ENCODE results near the gene EGR2.

The EGR2 gene

DNA sequence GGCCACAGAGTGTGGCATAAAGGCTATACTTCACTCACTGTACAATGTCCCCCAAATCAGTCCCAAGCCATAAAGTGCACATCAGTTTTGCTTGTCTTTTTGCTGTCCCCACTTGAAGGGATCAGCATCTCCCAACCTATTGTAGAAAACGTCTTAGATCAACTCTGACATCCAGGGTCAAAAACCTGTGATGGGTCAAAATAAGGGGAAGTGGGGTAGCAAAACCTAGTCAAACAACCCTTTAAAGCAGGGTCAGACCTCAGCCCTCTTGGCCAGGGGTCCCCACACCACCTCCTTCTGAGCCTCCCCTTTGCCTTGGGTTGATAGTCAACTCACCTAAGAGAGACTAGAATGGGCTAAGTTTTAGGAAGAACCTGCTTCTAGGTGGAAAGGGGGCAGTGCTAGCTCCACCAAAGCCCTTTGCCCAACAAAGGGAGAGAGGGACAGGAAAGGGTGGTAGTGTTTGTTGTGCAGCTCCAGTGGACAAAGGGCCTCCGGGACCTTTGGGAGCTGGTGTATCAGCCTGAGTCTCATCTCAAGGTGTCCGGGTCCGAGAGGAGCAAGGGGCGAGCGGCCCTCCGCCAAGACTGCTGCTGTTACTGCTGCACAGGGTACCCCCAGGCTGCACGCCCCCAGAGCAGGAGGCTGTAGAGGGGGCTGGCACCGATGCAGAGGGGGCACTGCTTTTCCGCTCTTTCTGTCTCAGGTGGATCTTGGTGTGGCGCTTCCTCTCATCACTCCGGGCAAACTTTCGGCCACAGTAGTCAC, 3.3 kb downstream of the EGR2 start:
- Mint-ChIP-seq H3K4me3 (peak overlapping the region; percentile 93), H3K9me3 (no peaks in the 10 kb centered on the region), H3K36me3 (ENCODE audit: low read depth) (peaks cover 69% of the 10 kb centered on the region), H3K27ac (peak overlapping the region; percentile 92), H3K27me3 (no peaks in the 10 kb centered on the region), H3K4me1 (ENCODE audit: low read depth) (peaks cover 72% of the 10 kb centered on the region)

DNA sequence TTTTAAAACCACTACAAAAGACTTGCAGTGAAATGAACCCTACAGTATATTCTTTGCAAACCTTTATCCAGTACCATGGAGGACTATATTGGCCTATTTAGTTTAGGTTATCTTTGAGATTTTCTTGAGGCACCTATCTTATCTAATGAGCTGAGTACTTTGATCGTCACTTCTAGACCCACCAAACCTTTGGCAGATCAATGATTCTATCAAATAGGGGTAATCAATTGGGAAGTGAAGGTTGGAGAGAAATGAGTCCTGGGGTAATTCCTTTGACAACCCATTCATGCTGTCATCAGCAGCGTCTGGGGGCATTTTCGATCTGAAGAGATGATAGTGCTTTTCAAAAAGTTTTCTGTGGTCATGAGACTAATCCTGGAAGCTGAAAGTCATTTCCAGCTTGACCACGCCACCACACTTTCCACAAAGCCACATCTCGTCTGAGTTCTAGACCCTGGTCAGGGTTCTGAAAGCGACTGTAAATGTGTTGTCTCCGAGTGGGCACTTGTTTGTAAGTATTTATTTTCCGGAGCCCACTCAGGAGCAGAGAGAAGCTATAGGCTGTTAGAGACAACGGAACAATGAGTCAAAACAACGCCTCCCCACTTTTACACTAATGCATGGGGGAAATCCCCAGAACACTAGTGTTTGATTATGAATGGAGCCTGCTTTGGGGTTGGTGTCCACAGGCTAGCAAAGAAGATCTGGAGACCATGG, 4.8 kb downstream of the EGR2 start:
- Mint-ChIP-seq H3K4me1 (ENCODE audit: low read depth) (peaks cover 79% of the 10 kb centered on the region), H3K36me3 (ENCODE audit: low read depth) (peaks cover 84% of the 10 kb centered on the region), H3K27me3 (no peaks in the 10 kb centered on the region), H3K9me3 (no peaks in the 10 kb centered on the region), H3K27ac (peak overlapping the region; percentile 92), H3K4me3 (peak overlapping the region; percentile 93)

DNA sequence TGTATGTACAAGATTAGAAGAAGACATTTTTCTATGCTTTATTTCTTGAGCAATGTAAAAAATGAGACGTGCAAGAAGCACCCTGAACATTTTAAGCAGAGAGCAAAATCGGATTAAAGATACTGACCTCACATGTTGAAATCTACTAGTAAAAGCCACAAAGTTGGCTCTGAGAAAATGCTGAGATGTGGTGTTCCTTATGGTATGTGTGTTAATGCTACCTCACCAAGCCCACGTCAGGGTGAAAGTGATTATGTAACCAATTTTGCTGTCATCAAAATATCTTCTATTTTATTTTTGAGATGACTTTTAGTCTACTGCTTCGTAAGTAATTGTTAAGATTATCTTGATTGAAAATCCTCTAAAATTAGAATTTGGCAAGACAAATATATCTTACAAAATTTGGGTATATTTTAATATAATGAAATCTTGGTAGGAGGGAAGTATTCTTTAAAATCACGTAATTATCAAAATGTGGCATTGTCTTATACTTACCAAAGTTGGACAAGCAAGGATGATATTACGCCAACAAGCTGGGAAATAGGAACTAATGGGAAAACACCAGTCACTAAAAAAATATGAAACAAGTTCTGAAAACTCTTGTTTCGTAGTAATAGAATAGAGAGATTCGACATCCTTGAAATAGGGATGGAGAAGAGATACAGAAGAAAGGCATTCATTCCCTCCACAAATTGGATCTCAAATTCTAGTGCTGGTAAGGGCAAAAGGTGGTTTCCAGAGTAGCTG, 5.8 kb downstream of the EGR2 start:
- peak overlapping the region; percentile 93 for H3K4me3 Mint-ChIP-seq
- H3K27ac Mint-ChIP-seq: peak overlapping the region; percentile 92
- H3K36me3 Mint-ChIP-seq (ENCODE audit: low read depth): peaks cover 80% of the 10 kb centered on the region
- no peaks in the 10 kb centered on the region for H3K27me3 Mint-ChIP-seq
- H3K4me1 Mint-ChIP-seq (ENCODE audit: low read depth): peaks cover 83% of the 10 kb centered on the region
- no peaks in the 10 kb centered on the region for H3K9me3 Mint-ChIP-seq

DNA sequence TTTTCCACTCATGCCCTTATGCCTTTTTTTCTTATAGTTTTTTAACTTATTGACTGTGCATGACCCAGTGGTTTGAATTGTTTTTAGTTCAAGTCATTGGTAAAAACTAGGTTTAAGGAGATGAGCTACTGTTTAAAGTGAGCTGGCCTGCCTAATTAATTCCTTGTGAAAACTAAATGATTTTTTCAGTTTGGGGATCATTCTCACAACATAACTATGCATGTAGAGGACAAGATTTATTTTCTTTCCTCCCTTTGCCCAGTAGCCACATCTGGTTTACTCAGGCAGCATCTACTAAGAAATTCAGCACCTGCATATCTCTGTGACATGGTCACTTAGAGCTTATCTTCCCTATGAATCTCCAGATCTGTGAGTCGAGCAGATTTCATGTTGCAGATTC, 9.9 kb downstream of the EGR2 start:
- no peaks in the 10 kb centered on the region for H3K27me3 Mint-ChIP-seq

DNA sequence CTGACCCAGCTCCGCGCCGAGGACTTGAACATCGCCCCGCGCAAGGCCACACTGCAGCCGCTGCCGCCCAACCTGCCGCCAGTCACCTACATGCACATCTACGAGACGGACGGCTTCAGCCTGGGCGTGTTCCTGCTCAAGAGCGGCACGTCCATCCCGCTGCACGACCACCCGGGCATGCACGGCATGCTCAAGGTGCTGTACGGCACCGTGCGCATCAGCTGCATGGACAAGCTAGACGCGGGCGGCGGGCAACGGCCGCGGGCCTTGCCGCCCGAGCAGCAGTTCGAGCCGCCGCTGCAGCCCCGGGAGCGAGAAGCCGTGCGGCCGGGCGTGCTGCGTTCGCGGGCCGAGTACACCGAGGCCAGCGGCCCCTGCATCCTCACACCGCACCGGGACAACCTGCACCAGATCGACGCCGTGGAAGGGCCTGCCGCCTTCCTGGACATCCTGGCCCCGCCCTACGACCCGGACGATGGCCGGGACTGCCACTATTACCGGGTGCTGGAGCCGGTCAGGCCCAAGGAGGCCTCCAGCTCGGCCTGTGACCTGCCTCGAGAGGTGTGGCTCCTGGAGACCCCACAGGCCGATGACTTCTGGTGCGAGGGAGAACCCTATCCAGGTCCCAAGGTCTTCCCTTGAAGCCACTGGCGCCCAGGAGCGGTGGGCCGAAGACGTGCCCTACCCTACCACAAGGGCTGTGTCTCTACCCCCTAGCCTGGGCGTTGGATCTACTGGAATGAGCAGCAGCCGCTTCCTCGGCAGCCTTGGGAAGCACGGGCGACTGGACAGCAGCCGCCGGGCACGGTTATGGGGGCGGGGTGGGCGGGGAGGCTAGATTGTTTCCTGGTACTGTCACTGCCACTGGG, 10.7 kb downstream of the EGR2 start:
- H3K9me3 Mint-ChIP-seq: no peaks in the 10 kb centered on the region
- peak overlapping the region; percentile 88 for H3K27ac Mint-ChIP-seq
- peaks cover 4% of the 10 kb centered on the region for H3K27me3 Mint-ChIP-seq
- peak overlapping the region; percentile 83 for H3K4me3 Mint-ChIP-seq
- H3K36me3 Mint-ChIP-seq (ENCODE audit: low read depth): peaks cover 37% of the 10 kb centered on the region
- H3K4me1 Mint-ChIP-seq (ENCODE audit: low read depth): peaks cover 53% of the 10 kb centered on the region

More for the DNA sequence above, 9.9 kb downstream of the EGR2 start:
- Mint-ChIP-seq H3K4me3 (peak overlapping the region; percentile 83), H3K36me3 (ENCODE audit: low read depth) (peaks cover 43% of the 10 kb centered on the region), H3K9me3 (no peaks in the 10 kb centered on the region), H3K27ac (peak overlapping the region; percentile 6), H3K4me1 (ENCODE audit: low read depth) (peaks cover 61% of the 10 kb centered on the region)

DNA sequence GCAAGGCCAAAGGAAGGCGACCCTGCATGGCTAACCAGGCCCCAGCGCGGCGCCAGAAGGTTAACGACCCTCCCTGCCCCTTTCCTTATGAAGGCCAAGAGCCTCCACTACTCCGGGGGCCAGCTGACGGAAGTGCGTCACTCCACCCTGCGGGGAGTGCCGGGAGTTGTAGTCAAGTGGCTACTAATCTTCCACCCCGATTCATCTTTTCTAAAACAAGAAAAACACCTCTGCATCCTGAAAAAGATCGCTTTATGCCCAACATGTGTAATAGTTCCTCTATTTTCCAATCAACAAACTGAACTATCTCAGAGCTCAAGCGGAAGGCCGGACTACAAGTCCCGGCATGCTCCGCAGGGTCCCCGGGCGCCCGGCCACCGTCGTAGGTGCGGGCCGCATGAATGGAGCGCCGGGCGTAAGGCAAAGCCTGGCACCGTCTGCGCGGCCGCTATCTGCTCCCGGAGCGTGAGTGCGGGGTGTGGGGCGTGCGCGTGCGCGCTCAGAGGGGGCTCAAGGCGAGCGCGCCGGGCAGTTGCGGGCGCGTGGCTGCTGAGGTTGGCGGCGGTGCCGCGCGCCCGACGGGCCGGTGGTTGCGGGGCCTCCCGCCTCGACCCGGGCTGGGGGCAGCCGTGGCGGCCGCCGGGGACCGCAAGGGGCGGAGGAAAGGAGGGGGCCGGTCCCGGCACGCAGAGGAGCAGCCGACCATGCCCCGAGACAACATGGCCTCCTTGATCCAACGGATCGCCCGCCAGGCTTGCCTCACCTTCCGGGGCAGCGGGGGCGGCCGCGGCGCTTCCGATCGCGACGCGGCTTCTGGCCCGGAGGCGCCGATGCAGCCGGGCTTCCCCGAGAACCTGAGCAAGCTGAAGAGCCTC, 11.6 kb downstream of the EGR2 start, which contains the start of gene ADO:
Gene ADO (plus strand): TSS at position 365 of the 875 bp plus-strand sequence. CDS start 340 bp downstream, at position 705.
- Mint-ChIP-seq H3K4me3 (peak within 1 kb of the TSS; percentile 98), H3K9me3 (no peaks in the 10 kb centered on the region), H3K27me3 (peaks cover 6% of the 10 kb centered on the region), H3K27ac (peak within 1 kb of the TSS; percentile 100), H3K4me1 (ENCODE audit: low read depth) (peaks cover 44% of the 10 kb centered on the region), H3K36me3 (ENCODE audit: low read depth) (peaks cover 30% of the 10 kb centered on the region)

DNA sequence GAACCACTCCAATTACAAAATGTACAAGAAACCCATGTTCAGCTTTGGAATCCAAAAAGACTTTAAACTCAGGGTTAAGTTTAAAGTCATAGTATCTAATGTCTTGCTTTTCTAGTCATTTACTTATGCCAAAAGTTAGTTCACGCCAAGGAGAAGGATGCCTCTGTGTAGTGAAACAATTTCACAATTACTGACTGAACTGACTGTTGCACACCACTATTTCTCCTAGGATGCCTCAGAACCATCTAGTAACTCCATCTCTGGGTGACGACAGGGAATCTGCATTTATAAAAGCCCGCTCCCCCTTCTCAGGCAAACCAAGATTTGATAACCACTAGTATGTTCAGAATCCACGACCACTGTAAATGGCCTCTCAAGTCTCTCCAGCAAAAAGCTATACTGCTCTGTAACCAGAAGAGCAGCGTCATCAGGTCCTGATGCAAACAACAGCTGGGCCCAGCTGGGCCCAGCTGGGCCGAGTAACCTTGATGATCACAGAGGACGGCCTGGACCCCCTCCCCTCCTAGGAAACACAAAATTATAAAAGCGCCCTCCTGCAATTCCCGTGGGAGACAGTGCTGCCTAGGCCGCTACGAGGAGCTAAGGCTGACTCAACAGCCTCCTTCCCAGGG, 12.3 kb downstream of the EGR2 start:
- H3K27ac Mint-ChIP-seq: peak overlapping the region; percentile 100
- H3K4me3 Mint-ChIP-seq: peak overlapping the region; percentile 98
- peaks cover 9% of the 10 kb centered on the region for H3K27me3 Mint-ChIP-seq
- H3K4me1 Mint-ChIP-seq (ENCODE audit: low read depth): peaks cover 39% of the 10 kb centered on the region
- H3K9me3 Mint-ChIP-seq: no peaks in the 10 kb centered on the region
- H3K36me3 Mint-ChIP-seq (ENCODE audit: low read depth): peaks cover 29% of the 10 kb centered on the region

DNA sequence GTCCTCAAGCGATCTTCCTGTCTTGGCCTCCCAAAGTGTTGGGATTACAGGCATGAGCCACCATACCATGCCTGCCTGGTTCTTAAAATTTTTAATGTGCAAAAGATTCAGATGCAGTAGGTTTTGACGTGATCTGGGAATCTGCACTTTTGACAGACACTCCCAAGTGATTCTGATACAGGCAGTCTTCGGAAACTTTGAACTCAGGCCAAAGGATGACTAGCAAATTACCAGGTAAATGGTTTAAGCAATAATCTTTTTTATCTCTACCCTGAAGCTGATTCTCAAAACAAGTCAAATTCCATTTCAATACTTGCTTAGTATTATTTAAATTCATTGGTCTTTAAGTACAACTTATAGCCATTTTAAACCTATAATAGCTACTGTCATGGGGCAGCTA, 14.3 kb downstream of the EGR2 start:
- Mint-ChIP-seq H3K27me3 (peaks cover 25% of the 10 kb centered on the region), H3K9me3 (no peaks in the 10 kb centered on the region), H3K27ac (no peak overlapping the region), H3K4me3 (no peak overlapping the region), H3K36me3 (ENCODE audit: low read depth) (peaks cover 9% of the 10 kb centered on the region), H3K4me1 (ENCODE audit: low read depth) (peaks cover 19% of the 10 kb centered on the region)

DNA sequence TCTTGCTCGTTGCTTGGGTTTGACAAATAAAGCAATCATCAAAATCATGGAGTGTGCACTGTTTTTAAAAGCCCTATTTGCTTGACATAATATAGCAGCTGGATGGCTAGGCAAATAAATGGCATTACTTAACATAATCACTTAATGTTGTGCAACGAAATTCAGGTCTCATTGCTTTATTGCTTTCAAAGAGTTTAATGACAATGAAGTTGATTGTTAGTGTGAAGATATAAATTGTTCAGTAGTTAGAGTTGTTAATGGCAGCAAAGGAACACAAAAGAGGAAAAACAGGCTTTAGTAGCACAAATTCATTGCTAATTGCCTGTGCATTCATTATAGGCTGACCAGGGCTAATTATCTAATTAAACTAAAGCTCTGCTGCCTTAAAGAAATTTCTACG, 19.3 kb downstream of the EGR2 start:
- no peak overlapping the region for H3K4me3 Mint-ChIP-seq
- H3K4me1 Mint-ChIP-seq (ENCODE audit: low read depth): no peaks in the 10 kb centered on the region
- no peak overlapping the region for H3K27ac Mint-ChIP-seq
- H3K27me3 Mint-ChIP-seq: peaks cover 42% of the 10 kb centered on the region
- no peaks in the 10 kb centered on the region for H3K9me3 Mint-ChIP-seq
- H3K36me3 Mint-ChIP-seq (ENCODE audit: low read depth): no peaks in the 10 kb centered on the region

DNA sequence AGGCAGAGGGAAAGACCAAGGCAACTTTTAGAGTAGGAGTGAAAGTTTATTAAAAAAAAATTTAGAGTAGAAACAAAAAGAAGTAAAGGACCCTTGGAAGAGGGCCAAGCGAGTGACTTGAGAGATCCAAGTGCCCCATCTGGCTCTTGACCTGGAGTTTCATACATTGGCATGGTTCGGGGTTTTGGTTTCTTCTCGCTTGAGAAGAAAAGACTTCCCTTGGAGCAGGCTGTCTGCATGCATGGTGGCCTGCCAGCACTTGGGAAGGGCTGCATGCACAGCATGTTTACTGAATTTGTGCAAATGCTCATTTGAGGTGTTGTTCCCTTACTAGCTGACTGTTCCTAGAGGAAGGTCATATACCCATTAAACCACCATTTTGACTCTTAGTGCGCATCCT, 20.4 kb downstream of the EGR2 start:
- H3K36me3 Mint-ChIP-seq (ENCODE audit: low read depth): no peaks in the 10 kb centered on the region
- peaks cover 41% of the 10 kb centered on the region for H3K27me3 Mint-ChIP-seq
- H3K27ac Mint-ChIP-seq: no peak overlapping the region
- no peaks in the 10 kb centered on the region for H3K4me1 Mint-ChIP-seq (ENCODE audit: low read depth)
- no peak overlapping the region for H3K4me3 Mint-ChIP-seq
- H3K9me3 Mint-ChIP-seq: no peaks in the 10 kb centered on the region

DNA sequence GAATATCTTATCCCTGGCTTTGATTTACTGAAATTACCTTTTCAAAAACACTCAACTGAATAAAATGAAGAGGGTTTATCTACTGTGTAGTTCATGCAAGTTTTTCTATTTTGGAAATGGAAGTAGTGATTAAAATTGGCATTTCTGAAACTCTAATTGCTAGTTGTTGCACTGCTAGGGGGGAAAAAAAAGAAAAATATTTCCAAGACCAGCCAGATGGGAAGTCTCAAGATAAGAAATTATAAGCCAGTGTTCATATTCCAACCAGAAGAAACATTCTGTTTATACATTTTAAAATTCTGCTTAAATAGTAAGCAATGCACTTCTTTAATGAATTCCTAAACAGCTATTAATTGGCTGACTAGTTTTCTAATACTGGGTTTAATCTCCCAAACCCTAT, 21.1 kb downstream of the EGR2 start:
- Mint-ChIP-seq H3K9me3 (no peaks in the 10 kb centered on the region), H3K4me3 (no peak overlapping the region), H3K27me3 (peaks cover 36% of the 10 kb centered on the region), H3K4me1 (ENCODE audit: low read depth) (no peaks in the 10 kb centered on the region), H3K27ac (no peak overlapping the region), H3K36me3 (ENCODE audit: low read depth) (no peaks in the 10 kb centered on the region)

DNA sequence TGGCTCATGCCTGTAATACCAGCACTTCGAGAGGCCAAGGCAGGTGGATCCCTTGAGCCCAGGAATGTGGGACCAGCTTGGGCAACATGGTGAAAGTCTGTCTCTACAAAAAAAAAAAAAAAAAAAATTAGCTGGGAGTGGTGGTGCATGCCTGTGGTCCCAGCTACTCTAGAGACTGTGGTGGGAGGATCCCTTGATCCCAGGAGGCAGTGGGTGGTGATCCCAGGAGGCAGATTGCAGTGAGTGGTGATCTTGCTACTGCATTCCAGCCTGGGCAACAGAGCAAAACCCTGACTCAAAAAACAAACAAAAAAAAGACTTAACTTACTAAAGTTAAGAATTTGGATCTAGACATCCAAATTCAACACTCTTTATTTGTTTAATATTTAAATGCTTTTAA, 21.9 kb downstream of the EGR2 start:
- Mint-ChIP-seq H3K27me3 (peaks cover 40% of the 10 kb centered on the region), H3K27ac (no peak overlapping the region)

DNA sequence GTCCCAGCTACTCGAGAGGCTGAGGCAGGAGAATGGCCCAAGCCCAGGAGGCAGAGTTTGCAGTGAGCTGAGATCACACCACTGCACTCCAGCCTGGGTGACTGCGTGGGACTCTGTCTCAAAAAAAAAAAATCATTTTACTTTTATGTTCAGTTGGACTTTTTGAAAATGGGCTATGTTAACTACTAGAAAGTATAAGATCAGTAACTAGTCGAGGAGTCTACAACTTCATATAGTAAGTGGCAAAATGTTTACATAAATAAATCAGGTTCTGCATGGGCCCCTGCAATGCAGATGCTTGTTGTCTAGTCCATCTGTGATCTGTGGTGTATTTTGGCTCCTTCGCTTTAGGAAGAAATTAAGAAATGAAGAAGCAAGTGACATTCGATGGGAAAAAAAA, 23.9 kb downstream of the EGR2 start:
- Mint-ChIP-seq H3K4me3 (no peak overlapping the region), H3K9me3 (no peaks in the 10 kb centered on the region), H3K27ac (no peak overlapping the region), H3K4me1 (ENCODE audit: low read depth) (no peaks in the 10 kb centered on the region), H3K27me3 (peaks cover 24% of the 10 kb centered on the region), H3K36me3 (ENCODE audit: low read depth) (no peaks in the 10 kb centered on the region)

More for the DNA sequence above, 21.9 kb downstream of the EGR2 start:
- H3K36me3 Mint-ChIP-seq (ENCODE audit: low read depth): no peaks in the 10 kb centered on the region
- no peak overlapping the region for H3K4me3 Mint-ChIP-seq
- no peaks in the 10 kb centered on the region for H3K9me3 Mint-ChIP-seq
- no peaks in the 10 kb centered on the region for H3K4me1 Mint-ChIP-seq (ENCODE audit: low read depth)

All from stimulated activated naive CD8-positive, alpha-beta T cell treated with anti-CD3 and anti-CD28 coated beads, Interleukin-15, Interleukin-2, amounts not matched to agents 100 ng/mL and 50 ng/mL, for 24 hours (primary cell).